LNCAP (cell line): ENCODE results near the gene DOCK10.

Experiments
- CTCF ChIP-seq: fragments of 450-650 bp; IDR thresholded peaks from 2 replicates; pipeline ENCODE4 v1.5.1; 2017; ENCODE audit warnings: mild to moderate bottlenecking

The DOCK10 gene

GRCh38 chr2:225031599-225031998 lies 10.7 kb downstream of the DOCK10 start:
- no peak for TF ChIP-seq CTCF

GRCh38 chr2:225030893-225031292 lies 11.4 kb downstream of the DOCK10 start:
- no peak for TF ChIP-seq CTCF

- no peak for TF ChIP-seq CTCF
These were observed 12.1 kb downstream of the DOCK10 start for GRCh38 chr2:225030203-225030602.

GRCh38 chr2:225028572-225028971 lies 13.7 kb downstream of the DOCK10 start:
- no peak for TF ChIP-seq CTCF

- TF ChIP-seq CTCF = no peak
These were observed 15.1 kb downstream of the DOCK10 start for GRCh38 chr2:225027061-225027762.

GRCh38 chr2:225025917-225026571 lies 16.2 kb downstream of the DOCK10 start:
- no peak for TF ChIP-seq CTCF

GRCh38 chr2:225022188-225022587 lies 20.1 kb downstream of the DOCK10 start:
- no peak for TF ChIP-seq CTCF
